ENCODE measurements around the gene KANSL1. TPM values are rescaled to one million over a fixed set of nuclear protein-coding genes. Genes with fewer than 3 reads are reported as not detected.

KANSL1 gene
- total RNA-seq, 2 experiments from 2014 or later, result 54.4 to 55.3 TPM

- Mint-ChIP-seq H3K27ac (peak overlapping the region; percentile 47), H3K4me1 (ENCODE audit: low read depth) (peaks cover 91% of the 10 kb centered on the region), H3K9me3 (no peaks in the 10 kb centered on the region), H3K27me3 (no peaks in the 10 kb centered on the region), H3K36me3 (ENCODE audit: low read depth) (peaks cover 25% of the 10 kb centered on the region), H3K4me3 (no peak overlapping the region)
- CTCF ChIA-PET, result interaction anchor here (0.7 kb wide), 1 partner anchor 13 kb away, joined by 3 read pairs; no protein-coding TSS in a partner anchor
- no peak for TF ChIP-seq CTCF (IDR thresholded peaks at IDR 0.05)
- DNase-seq, result no peak
- intact Hi-C loops (cut with micrococcal nuclease), result loop anchor here (10.0 kb wide), 1 partner anchor 80 kb away; no protein-coding TSS in a partner anchor
- POLR2A ChIA-PET, result interaction anchor here (0.7 to 1.4 kb wide), 2 partner anchors 19 to 32 kb away, joined by 3 to 5 read pairs; no protein-coding TSS in a partner anchor
- no peak for ATAC-seq
Measured at GRCh38 chr17:46135126-46135812, 58.0 kb downstream of the KANSL1 start.

GRCh38 chr17:46129302-46129701 is 63.9 kb downstream of the KANSL1 start:
- intact Hi-C loops (cut with micrococcal nuclease), result no loop called here
- CTCF ChIA-PET, result no interaction called here
- Mint-ChIP-seq H3K4me3 (no peak overlapping the region), H3K4me1 (ENCODE audit: low read depth) (peaks cover 85% of the 10 kb centered on the region), H3K27me3 (no peaks in the 10 kb centered on the region), H3K9me3 (no peaks in the 10 kb centered on the region), H3K27ac (peak overlapping the region; percentile 61), H3K36me3 (ENCODE audit: low read depth) (peaks cover 43% of the 10 kb centered on the region)
- DNase-seq (no peak), ATAC-seq (no peak)
- no peak for TF ChIP-seq CTCF (IDR thresholded peaks at IDR 0.05)
- POLR2A ChIA-PET, result interaction anchor here (1.0 kb wide), 1 partner anchor 10 kb away, joined by 5 read pairs; no protein-coding TSS in a partner anchor

- ATAC-seq (no peak), DNase-seq (no peak)
- peaks cover 46% of the 10 kb centered on the region for H3K36me3 Mint-ChIP-seq (ENCODE audit: low read depth)
- CTCF ChIA-PET, result no interaction called here
- intact Hi-C loops (cut with micrococcal nuclease), result no loop called here
- no peaks in the 10 kb centered on the region for H3K9me3 Mint-ChIP-seq
- peak overlapping the region; percentile 51 for H3K27ac Mint-ChIP-seq
- POLR2A ChIA-PET, result interaction anchor here (1.0 kb wide), 1 partner anchor 10 kb away, joined by 5 read pairs; no protein-coding TSS in a partner anchor
- TF ChIP-seq CTCF (IDR thresholded peaks at IDR 0.05), result no peak
- peaks cover 85% of the 10 kb centered on the region for H3K4me1 Mint-ChIP-seq (ENCODE audit: low read depth)
- H3K4me3 Mint-ChIP-seq, result no peak overlapping the region
- H3K27me3 Mint-ChIP-seq, result no peaks in the 10 kb centered on the region
Measured at GRCh38 chr17:46128453-46128852, 64.8 kb downstream of the KANSL1 start.

- ChIA-PET CTCF (no interaction called here), POLR2A (no interaction called here)
- DNase-seq (no peak), ATAC-seq (no peak)
- no peaks in the 10 kb centered on the region for H3K9me3 Mint-ChIP-seq
- TF ChIP-seq CTCF (IDR thresholded peaks at IDR 0.05), result no peak
- H3K4me1 Mint-ChIP-seq (ENCODE audit: low read depth), result peaks cover 82% of the 10 kb centered on the region
- intact Hi-C loops (cut with micrococcal nuclease), result no loop called here
- no peaks in the 10 kb centered on the region for H3K27me3 Mint-ChIP-seq
- H3K4me3 Mint-ChIP-seq, result no peak overlapping the region
- no peak overlapping the region for H3K27ac Mint-ChIP-seq
- peaks cover 40% of the 10 kb centered on the region for H3K36me3 Mint-ChIP-seq (ENCODE audit: low read depth)
Measured at GRCh38 chr17:46127524-46127923, 65.7 kb downstream of the KANSL1 start.

GRCh38 chr17:46126840-46127239 is 66.4 kb downstream of the KANSL1 start:
- ATAC-seq, result no peak
- Mint-ChIP-seq H3K9me3 (no peaks in the 10 kb centered on the region), H3K36me3 (ENCODE audit: low read depth) (peaks cover 34% of the 10 kb centered on the region), H3K4me1 (ENCODE audit: low read depth) (peaks cover 82% of the 10 kb centered on the region), H3K27me3 (no peaks in the 10 kb centered on the region), H3K4me3 (no peak overlapping the region), H3K27ac (peak overlapping the region; percentile 17)
- no peak for TF ChIP-seq CTCF (IDR thresholded peaks at IDR 0.05)
- ChIA-PET CTCF (interaction anchor here (0.5 to 1.6 kb wide), 3 partner anchors 18 to 61 kb away, joined by 3 to 6 read pairs (median 4); no protein-coding TSS in a partner anchor), POLR2A (interaction anchor here (1.2 kb wide), 1 partner anchor 54 kb away, joined by 3 read pairs; no protein-coding TSS in a partner anchor)
- intact Hi-C loops (cut with micrococcal nuclease), result no loop called here
- DNase-seq, result no peak
